Tibial nerve (tissue), 3 donors: ENCODE results near the gene MIS18A.

Experiments used
- EP300 ChIP-seq, 2 donors: sonication (generic); formaldehyde crosslinking; IDR thresholded peaks; one replicate each; pipeline ENCODE4 v1.6.1; 2017; ENCODE audit warnings: antibody characterized with exemption in 2 of 2, mild to moderate bottlenecking in 1 of 2
- POLR2A ChIP-seq, 2 donors: fragments of 450-650 bp; IDR thresholded peaks; one replicate each; pipeline ENCODE4 v1.6.1; 2017; ENCODE audit warnings: antibody characterized with exemption in 2 of 2, mild to moderate bottlenecking in 2 of 2, moderate library complexity in 2 of 2

GRCh38 chr21:32320059-32320458 is 41.2 kb upstream of the MIS18A start:
- TF ChIP-seq EP300 (IDR thresholded peaks at IDR 0.05) = no peak
- no peak for TF ChIP-seq POLR2A (IDR thresholded peaks at IDR 0.05)
